Peyer's patch (tissue), 4 donors: ENCODE measurements around the gene GFRA4. TPM values are rescaled to one million over a fixed set of nuclear protein-coding genes. Genes with fewer than 3 reads are reported as not detected.

Experiments used
- DNase-seq, 3 donors: peaks; one replicate each; pipeline ENCODE4 v3.0.0-alpha.2; 2017 to 2019
- H3K27ac ChIP-seq, 4 donors: fragments of 200-600 bp; sonication (generic); one replicate each; pipeline ENCODE4 v1.5.1; 2016 to 2019
- H3K27me3 ChIP-seq, 2 donors: fragments of 200-600 bp; sonication (generic); one replicate each; pipeline ENCODE4 v1.5.1; 2019
- H3K36me3 ChIP-seq, 3 donors: fragments of 200-600 bp; sonication (generic); one replicate each; pipeline ENCODE4 v1.5.1; 2016 to 2019
- H3K4me1 ChIP-seq, 4 donors: fragments of 200-600 bp; sonication (generic); one replicate each; pipeline ENCODE4 v1.5.1; 2016 to 2019
- H3K4me3 ChIP-seq, 4 donors: fragments of 200-600 bp; sonication (generic); 1 replicate in 3 of 4; 2 replicates in 1 of 4; pipeline ENCODE4 v1.5.1; 2016 to 2019; ENCODE audit warnings: mild to moderate bottlenecking in 1 of 4
- H3K9me3 ChIP-seq, 4 donors: fragments of 200-600 bp; sonication (generic); one replicate each; pipeline ENCODE4 v1.5.1; 2016 to 2019; ENCODE audit warnings: mild to moderate bottlenecking in 1 of 4
- POLR2A ChIP-seq, 2 donors: fragments of 450-650 bp; IDR thresholded peaks; one replicate each; pipeline ENCODE4 v1.5.1; 2017; ENCODE audit warnings: antibody characterized with exemption in 2 of 2, mild to moderate bottlenecking in 2 of 2, moderate library complexity in 2 of 2
- total RNA-seq, 4 donors: library from RNA; depleted of rRNA; stranded (reverse); fragments of >200 nt; gene quantifications; one replicate each; pipeline ENCODE4 v1.1.0, GENCODE V29; 2016
- TF ChIP-seq, protein P1 (sequence below), 6 experiments: fragments of 450-650 bp in 4 of 6; fragments of 200-600 bp in 2 of 6; sonication (generic) in 1 of 6; IDR thresholded peaks; one replicate each; pipeline ENCODE4 v1.5.1; 2017 to 2019; ENCODE audit warnings: antibody characterized with exemption in 6 of 6, mild to moderate bottlenecking in 3 of 6, moderate library complexity in 1 of 6

The GFRA4 gene
- total RNA-seq, 4 donors from 2014 or later: not detected

DNA sequence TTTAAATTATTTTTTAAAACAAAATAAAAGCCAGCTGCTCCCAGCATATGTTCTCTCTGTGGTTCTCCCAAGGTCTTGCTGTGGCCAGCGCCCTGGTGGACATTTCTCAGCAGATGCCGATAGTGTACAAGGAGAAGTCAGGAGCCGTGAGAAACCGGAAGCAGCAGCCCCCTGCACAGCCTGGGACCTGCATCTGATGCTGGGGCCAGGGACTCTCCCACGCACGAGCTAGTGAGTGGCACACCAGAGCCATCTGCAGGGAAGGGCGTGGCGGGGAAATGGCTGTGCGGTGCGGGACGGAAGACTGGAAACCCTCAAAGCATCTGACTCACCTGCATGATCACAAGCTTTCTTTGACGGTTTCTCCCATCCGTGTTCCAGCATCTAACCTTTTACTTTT, 16.5 kb downstream of the GFRA4 start:
- H3K27ac ChIP-seq: no peak overlapping the region
- peaks cover 0 to 70% (median 0%) of the 10 kb centered on the region in 3 donors for H3K36me3 ChIP-seq
- no peak for DNase-seq
- H3K4me3 ChIP-seq: no peak overlapping the region
- H3K4me1 ChIP-seq: no peaks in the 10 kb centered on the region
- TF ChIP-seq, protein P1, sequence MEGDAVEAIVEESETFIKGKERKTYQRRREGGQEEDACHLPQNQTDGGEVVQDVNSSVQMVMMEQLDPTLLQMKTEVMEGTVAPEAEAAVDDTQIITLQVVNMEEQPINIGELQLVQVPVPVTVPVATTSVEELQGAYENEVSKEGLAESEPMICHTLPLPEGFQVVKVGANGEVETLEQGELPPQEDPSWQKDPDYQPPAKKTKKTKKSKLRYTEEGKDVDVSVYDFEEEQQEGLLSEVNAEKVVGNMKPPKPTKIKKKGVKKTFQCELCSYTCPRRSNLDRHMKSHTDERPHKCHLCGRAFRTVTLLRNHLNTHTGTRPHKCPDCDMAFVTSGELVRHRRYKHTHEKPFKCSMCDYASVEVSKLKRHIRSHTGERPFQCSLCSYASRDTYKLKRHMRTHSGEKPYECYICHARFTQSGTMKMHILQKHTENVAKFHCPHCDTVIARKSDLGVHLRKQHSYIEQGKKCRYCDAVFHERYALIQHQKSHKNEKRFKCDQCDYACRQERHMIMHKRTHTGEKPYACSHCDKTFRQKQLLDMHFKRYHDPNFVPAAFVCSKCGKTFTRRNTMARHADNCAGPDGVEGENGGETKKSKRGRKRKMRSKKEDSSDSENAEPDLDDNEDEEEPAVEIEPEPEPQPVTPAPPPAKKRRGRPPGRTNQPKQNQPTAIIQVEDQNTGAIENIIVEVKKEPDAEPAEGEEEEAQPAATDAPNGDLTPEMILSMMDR (IDR thresholded peaks at IDR 0.05): no peak
- no peak for TF ChIP-seq POLR2A (IDR thresholded peaks at IDR 0.05)
- H3K9me3 ChIP-seq: no peaks in the 10 kb centered on the region
- no peaks in the 10 kb centered on the region for H3K27me3 ChIP-seq

DNA sequence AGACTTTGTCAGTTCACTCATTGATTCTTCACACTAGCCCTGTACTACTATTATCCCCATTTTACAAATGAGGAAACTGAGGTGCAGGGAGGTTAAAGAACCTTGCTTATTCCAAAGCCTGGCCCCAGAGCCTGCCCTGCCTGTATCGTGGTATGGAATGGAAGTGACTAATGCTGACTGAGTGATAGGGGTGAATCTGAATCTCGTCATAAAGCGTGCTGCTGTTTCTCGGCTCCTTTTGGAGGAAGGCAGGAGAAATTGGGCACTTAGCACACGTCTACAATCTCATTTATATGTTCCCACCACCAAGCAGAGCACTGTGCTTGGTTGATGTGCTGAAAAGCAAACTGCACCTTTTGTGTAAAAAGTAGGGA, 17.1 kb downstream of the GFRA4 start:
- no peaks in the 10 kb centered on the region for H3K9me3 ChIP-seq
- no peak overlapping the region for H3K4me3 ChIP-seq

DNA sequence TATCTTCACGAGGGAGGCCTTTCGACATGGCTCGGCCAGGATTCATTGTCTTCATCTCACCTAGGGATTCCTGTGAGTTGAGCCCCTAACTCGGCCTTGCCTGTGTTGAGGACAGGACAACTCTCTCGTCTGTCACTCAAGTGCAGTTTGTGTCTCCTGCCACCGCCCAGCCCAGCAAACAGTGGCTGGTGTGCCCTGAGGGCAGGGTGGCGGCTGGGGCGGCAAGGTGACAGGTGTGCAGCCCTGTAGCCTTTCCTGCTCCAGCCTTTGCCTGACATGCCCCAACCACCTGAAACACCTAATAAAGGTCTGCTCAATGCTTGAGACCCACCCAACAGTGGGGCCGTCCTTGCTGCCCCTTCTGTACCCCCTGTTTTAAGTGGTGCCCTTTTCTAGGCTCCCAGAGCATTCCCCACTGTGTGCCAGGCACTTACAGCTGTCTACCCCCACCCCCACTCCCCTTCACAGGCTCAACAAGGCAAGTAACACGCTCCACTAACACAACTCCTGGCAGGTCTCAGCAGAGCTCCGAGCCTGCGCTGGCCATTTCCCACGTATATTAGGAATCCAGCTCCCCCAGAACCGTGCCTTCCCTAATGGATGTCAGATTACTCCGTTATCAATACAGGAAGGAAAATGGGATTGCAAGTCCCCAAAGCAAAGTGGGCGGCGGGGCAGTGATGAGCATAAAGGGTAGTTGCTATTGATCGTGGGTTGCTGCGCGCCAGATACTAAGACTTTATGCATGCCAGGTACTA, 17.7 kb downstream of the GFRA4 start:
- H3K9me3 ChIP-seq: no peaks in the 10 kb centered on the region
- DNase-seq: no peak
- H3K27ac ChIP-seq: no peak overlapping the region
- H3K4me3 ChIP-seq: no peak overlapping the region
- no peaks in the 10 kb centered on the region for H3K4me1 ChIP-seq
- H3K27me3 ChIP-seq: no peaks in the 10 kb centered on the region
- H3K36me3 ChIP-seq: peaks cover 0 to 70% (median 0%) of the 10 kb centered on the region in 3 donors
- TF ChIP-seq, protein P1 (IDR thresholded peaks at IDR 0.05): no peak
- no peak for TF ChIP-seq POLR2A (IDR thresholded peaks at IDR 0.05)

More for the DNA sequence above, 17.1 kb downstream of the GFRA4 start:
- no peak for TF ChIP-seq POLR2A (IDR thresholded peaks at IDR 0.05)
- TF ChIP-seq, protein P1 (IDR thresholded peaks at IDR 0.05): no peak
- Histone ChIP-seq H3K36me3 (peaks cover 0 to 70% (median 0%) of the 10 kb centered on the region in 3 donors), H3K4me1 (no peaks in the 10 kb centered on the region), H3K27ac (no peak overlapping the region), H3K27me3 (no peaks in the 10 kb centered on the region)
- no peak for DNase-seq

DNA sequence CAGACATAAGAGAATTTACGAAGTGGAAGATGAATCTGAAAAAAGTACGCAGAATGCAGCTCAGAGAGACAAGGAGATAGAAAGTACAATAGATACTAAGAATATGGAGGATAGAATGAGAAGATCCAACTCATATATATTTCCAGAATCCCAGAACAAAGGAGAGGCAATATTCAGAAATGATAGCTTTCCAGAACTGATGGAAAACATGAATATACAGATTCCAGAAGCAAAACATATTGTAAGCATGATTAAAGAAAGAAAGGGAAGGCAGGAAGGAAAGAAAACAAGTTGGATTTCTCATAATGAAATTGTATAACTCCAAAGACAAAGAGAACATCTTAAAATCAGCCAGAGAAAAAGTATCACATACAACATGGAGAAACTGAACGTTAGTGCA, 22.9 kb downstream of the GFRA4 start:
- no peak for DNase-seq
- Histone ChIP-seq H3K27ac (no peak overlapping the region), H3K4me1 (no peaks in the 10 kb centered on the region), H3K4me3 (no peak overlapping the region), H3K27me3 (no peaks in the 10 kb centered on the region), H3K36me3 (peaks cover 0 to 41% (median 0%) of the 10 kb centered on the region in 3 donors), H3K9me3 (no peaks in the 10 kb centered on the region)
- TF ChIP-seq, protein P1 (IDR thresholded peaks at IDR 0.05): no peak
- no peak for TF ChIP-seq POLR2A (IDR thresholded peaks at IDR 0.05)

DNA sequence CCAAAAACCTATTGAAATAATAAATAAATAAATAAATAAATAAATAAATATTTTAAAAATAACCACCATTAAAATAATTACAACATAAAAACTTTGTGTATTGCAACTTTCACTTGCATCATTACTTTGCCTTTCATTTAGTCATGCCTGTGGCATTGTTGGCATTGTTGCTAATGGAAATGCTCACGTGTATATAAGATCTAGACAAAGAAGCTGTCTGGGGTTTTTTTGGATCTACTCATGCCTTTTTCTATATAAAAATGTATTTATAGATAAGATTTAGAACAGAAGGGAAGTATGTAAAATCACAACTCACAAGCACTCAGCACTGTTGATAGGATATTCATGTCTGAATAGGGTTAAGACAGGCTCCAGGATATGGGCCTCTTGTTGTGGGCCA, 27.9 kb downstream of the GFRA4 start:
- Histone ChIP-seq H3K36me3 (peaks cover 0 to 14% (median 0%) of the 10 kb centered on the region in 3 donors), H3K27ac (no peak overlapping the region), H3K4me3 (no peak overlapping the region), H3K4me1 (no peaks in the 10 kb centered on the region), H3K9me3 (no peaks in the 10 kb centered on the region), H3K27me3 (no peaks in the 10 kb centered on the region)
- no peak for DNase-seq
- TF ChIP-seq, protein P1 (IDR thresholded peaks at IDR 0.05): no peak
- TF ChIP-seq POLR2A (IDR thresholded peaks at IDR 0.05): no peak
